ENCODE measurements around the gene WDR93.
"Not testable (repeated sequence)": the region's sequence is repeated elsewhere in the genome, so short reads cannot be mapped to it uniquely, and the experiment has no call there.

WDR93 gene

DNA sequence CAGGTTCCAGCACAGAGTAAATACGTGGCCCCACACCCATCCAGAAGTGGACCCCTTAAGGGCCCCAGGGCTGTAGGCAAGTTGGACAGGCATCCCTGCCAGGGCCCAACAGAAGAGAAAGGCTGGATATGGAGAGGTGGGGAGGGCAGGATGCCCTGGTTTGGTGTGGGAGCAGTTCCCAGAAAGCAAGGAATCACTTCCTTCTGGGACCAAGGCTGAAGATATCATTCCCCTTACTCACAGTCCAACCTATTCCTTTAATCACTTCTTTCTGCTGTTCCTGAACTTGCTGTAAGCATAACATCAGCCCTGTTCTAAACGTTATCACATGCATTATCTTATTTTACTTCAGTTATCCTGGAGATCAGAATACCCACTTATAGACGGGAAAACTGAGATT, 79.4 kb downstream of the WDR93 start:
- no peak for DNase-seq (ENCODE audit: low read depth)

DNA sequence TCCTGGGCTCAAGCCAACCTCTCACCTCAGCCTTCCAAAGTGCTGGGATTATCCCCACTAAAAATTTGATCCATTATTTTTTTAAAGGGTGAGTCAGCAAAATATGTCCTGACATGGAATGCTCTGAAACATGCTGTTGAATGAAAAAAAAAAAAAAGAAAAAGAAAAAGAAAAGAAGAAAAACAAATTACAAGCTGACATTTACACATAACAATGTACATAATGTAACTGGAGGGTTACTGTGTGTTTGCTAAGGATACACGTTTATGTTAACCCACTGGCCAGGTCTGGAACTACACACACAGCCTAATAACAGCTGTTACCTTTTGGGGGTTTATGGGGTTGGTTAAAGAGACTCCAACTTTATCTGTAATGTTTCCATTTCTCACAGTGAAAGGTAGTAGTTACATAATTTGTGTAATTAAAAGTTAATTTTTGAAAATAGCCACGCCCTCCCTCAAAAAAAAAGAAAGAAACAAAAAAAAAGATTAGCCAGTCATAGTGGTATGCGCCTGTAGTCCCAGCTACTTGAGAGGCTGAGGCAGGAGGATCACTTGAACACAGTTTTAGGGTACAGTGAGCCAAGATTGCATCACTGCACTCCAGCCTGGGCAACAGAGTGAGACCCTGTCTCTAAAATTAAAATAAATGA, 82.4 kb downstream of the WDR93 start:
- no peak for DNase-seq (ENCODE audit: low read depth)

DNA sequence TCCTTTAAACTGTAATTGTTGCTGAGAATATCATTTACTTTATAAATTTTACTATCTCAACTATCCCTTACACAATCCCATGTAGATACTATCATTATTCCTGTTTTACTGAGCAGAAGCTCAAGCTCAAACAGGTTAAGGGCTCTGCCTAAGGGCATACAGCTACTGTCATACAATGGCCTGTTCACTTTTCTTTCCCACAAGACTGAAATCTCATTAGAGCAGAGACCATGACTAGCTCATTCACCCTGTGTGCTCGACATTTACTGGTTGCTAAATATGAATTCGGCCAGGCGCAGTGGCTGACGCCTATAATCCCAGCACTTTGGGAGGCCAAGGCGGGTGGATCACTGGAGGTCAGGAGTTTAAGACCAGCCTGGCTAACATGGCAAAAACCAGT, 83.9 kb downstream of the WDR93 start:
- no peak for DNase-seq (ENCODE audit: low read depth)

DNA sequence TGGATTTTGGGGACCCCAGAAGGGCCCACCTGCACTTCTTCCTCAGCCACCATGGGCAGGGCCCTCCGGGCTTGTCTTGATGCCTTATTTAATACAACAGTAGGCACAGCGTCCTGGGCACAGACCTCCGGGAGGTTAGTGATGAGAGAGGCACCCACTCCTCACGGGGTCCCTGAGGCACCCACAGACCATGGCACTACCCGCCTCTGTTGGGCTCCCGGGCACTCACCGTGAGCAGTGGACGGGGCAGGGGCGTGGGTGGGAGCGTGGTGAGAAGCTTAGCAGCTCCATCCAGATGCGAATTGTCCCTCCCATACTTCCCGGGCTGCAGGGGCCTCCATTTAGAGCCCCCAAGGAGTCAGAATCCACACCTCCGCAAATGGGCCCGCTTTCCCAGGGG, 85.2 kb downstream of the WDR93 start:
- no peak for DNase-seq (ENCODE audit: low read depth)

GRCh38 chr15:89776274-89777072, 85.9 kb downstream of the WDR93 start, which contains the start of gene MESP2:
MESP2 (plus strand) TSS chr15:89776332; CDS start chr15:89776358, 26 bp downstream.
- DNase-seq (ENCODE audit: low read depth), result no peak

DNA sequence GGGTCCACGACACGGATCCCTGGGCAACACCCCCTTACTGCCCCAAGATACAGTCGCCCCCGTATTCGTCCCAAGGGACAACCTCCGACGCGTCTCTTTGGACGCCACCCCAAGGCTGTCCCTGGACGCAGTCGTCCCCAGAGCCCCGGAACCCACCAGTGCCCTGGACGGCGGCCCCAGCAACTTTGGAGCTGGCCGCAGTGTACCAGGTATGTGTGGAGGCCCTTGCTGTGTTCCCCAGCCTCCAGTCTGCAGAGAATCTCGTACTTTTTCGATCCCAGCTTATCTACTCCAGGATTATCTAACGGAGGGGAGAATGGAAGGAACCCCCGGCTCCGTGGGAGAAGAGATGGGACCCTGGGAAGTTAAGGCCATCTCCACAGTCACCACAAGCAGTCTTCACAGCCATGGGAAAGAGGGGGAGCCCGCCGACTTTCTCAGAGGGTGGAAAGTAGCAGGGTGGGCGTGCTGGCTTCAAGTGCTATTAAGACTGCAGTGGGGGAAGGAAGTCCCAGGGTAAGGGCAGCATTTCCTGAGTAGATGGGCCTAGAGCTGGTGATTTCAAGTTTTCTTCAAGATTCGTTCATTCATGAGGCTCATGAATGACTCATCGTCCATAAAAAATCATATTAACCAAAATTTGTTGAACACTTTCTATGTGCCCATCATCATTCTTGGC, 86.6 kb downstream of the WDR93 start:
- DNase-seq (ENCODE audit: low read depth), result no peak

- no peak for DNase-seq (ENCODE audit: low read depth)
Observed at GRCh38 chr15:89777782-89778380, 87.3 kb downstream of the WDR93 start.

- no peak for DNase-seq (ENCODE audit: low read depth)
Observed at GRCh38 chr15:89778861-89779260, 88.2 kb downstream of the WDR93 start.

GRCh38 chr15:89780601-89781000, 90.0 kb downstream of the WDR93 start:
- no peak for DNase-seq (ENCODE audit: low read depth)

GRCh38 chr15:89781055-89781454, 90.4 kb downstream of the WDR93 start:
- no peak for DNase-seq (ENCODE audit: low read depth)

DNA sequence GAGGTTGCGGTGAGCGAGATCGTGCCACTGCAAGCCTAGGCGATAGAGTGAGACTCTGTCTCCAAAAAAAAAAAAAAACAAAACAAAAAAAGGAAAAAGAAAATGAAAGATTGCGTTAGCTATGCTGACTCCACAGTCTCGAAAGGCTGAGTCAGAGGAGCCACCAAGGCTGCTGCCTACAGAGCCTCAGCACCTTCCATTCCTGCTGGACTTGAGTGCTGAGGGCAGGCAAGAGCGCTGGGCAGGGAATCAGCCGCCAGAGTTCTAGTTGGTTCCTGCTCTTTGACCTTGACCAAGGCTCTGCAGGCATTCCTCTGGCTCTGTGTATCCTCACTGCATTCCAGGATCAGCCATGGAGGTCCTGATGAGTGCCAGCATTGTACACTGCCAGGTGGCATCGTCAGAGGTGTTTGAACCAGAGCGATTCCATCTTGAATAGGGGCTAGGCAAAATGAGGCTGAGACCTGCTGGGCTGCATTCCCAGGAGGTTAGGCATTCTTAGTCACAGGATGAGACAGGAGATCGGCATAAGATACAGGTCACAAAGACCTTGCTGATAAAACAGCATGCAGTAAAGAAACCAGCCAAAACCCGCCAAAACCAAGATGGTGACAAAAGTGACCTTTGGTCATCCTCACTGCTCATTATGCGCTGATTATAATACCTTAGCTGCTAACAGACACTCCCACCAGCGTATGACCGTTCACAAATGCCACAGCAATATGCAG, 91.4 kb downstream of the WDR93 start:
- no peak for DNase-seq (ENCODE audit: low read depth)

DNA sequence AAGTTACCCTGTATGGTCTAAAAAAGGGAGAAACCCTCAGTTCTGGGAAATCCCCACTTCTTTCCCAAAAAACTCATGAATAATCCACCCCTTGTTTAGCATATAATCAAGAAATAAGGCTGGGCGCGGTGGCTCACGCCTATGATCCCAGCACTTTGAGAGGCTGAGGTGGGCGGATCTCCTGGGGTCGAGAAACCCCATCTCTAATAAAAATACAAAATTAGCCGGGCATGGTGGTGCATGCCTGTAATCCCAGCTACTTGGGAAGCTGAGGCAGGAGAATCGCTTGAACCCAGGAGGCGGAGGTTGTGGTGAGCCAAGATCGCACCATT, 92.0 kb downstream of the WDR93 start:
- DNase-seq (ENCODE audit: low read depth), result not testable (repeated sequence)

- DNase-seq (ENCODE audit: low read depth), result no peak
Observed at GRCh38 chr15:89783111-89783860, 92.7 kb downstream of the WDR93 start.

GRCh38 chr15:89783861-89784685, 93.5 kb downstream of the WDR93 start:
- no peak for DNase-seq (ENCODE audit: low read depth)

GRCh38 chr15:89784686-89784960, 94.0 kb downstream of the WDR93 start:
- DNase-seq (ENCODE audit: low read depth), result no peak

GRCh38 chr15:89785064-89785773, 94.6 kb downstream of the WDR93 start:
- no peak for DNase-seq (ENCODE audit: low read depth)

GRCh38 chr15:89785774-89786140, 95.1 kb downstream of the WDR93 start:
- DNase-seq (ENCODE audit: low read depth), result no peak

DNA sequence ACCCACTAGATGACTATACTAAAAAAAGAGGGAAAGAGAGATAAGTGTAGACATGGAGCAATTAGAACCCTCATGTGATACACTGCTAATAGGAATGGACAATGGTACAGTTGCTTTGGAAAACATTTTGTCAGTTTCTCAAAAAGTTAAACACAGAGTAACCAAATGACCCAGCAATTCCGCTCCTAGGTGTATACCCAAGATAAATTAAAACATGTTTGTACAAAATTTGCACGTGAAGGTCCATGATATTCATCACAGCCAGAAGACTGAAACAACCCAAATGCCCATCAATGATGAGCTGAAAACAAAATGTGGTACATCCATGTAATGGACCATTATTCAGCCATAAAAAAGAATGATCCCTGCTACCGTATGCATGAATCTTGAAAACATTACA, 97.3 kb downstream of the WDR93 start:
- no peak for DNase-seq (ENCODE audit: low read depth)

DNA sequence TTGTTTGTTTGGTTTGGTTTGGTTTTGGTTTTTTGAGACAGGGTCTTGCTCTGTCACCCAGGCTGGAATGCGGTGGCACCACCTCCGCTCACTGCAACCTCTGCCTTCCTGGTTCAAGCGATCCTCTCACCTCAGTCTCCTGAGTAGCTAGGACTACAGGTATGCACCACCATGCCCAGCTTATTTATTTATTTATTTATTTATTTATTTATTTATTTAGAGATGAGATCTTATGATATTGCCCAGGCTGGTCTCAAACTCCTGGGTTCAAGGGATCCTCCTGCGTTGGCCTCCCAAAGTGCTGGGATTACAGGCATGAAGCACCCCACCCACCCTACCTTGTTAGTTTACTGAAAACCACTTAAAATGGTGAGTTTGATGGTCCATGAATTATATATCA, 98.0 kb downstream of the WDR93 start:
- DNase-seq (ENCODE audit: low read depth), result not testable (repeated sequence)

- DNase-seq (ENCODE audit: low read depth), result no peak
Observed at GRCh38 chr15:89790206-89790605, 99.6 kb downstream of the WDR93 start.
